WTC11 (cell line): ENCODE measurements around the gene SLC7A4. TPM values are rescaled to one million over a fixed set of nuclear protein-coding genes. Genes with fewer than 3 reads are reported as not detected.

Experiments used
- ATAC-seq: fragments of 200-7000 bp; cut with Tn5 transposase; 2 replicates; pipeline ENCODE4 v1.10.0; 2021; ENCODE audit warnings: mild to moderate bottlenecking, moderate library complexity
- CTCF ChIA-PET: fragments of 300-600 bp; sonication (Branson Sonifier 250); formaldehyde crosslinking; loops from one replicate; lab custom pipeline; 2021; ENCODE audit warnings: antibody characterized with exemption; lab: Charles Lee
- POLR2A ChIA-PET: fragments of 350-600 bp; sonication (Branson Sonifier 250); formaldehyde crosslinking; loops from one replicate; lab custom pipeline; 2021; ENCODE audit warnings: antibody characterized with exemption; lab: Charles Lee
- DNase-seq: peaks from one replicate; pipeline ENCODE4 v3.0.0; 2021; ENCODE audit warnings: low spot score
- H3K27ac Mint-ChIP-seq: 2 replicates; pipeline ENCODE4 v1.8.0; 2021; ENCODE audit warnings: mixed read lengths
- H3K27me3 Mint-ChIP-seq: 2 replicates; pipeline ENCODE4 v1.8.0; 2021; ENCODE audit warnings: low read depth, mild to moderate bottlenecking, moderate library complexity, mixed read lengths
- H3K36me3 Mint-ChIP-seq: 2 replicates; pipeline ENCODE4 v1.8.0; 2021; ENCODE audit warnings: mixed read lengths
- H3K4me1 Mint-ChIP-seq: 2 replicates; pipeline ENCODE4 v1.8.0; 2022; ENCODE audit warnings: mixed read lengths
- H3K4me3 Mint-ChIP-seq: 2 replicates; pipeline ENCODE4 v1.8.0; 2021; ENCODE audit warnings: mild to moderate bottlenecking, moderate library complexity, mixed read lengths
- H3K9me3 Mint-ChIP-seq: 2 replicates; pipeline ENCODE4 v1.8.0; 2021; ENCODE audit warnings: mixed read lengths
- AFF4 ChIP-seq: sonication (generic); formaldehyde crosslinking; IDR thresholded peaks from 2 replicates; pipeline ENCODE4 v1.8.1; 2023; ENCODE audit warnings: mild to moderate bottlenecking, missing genetic modification reagents, borderline replicate concordance
- ATF1 ChIP-seq: sonication (generic); formaldehyde crosslinking; IDR thresholded peaks from 2 replicates; pipeline ENCODE4 v1.8.1; 2023; ENCODE audit warnings: mild to moderate bottlenecking, moderate library complexity, missing genetic modification reagents
- E2F5 ChIP-seq: sonication (generic); formaldehyde crosslinking; IDR thresholded peaks from 2 replicates; pipeline ENCODE4 v1.8.1; 2022; ENCODE audit warnings: mild to moderate bottlenecking, moderate library complexity, missing genetic modification reagents
- ERG ChIP-seq: fragments of 250-450 bp; sonication (Bioruptor Pico); IDR thresholded peaks from 2 replicates; pipeline ENCODE4 v1.8.0; 2021; ENCODE audit warnings: mild to moderate bottlenecking
- FOXP1 ChIP-seq: sonication (generic); formaldehyde crosslinking; IDR thresholded peaks from 2 replicates; pipeline ENCODE4 v1.8.0; 2022; ENCODE audit warnings: missing genetic modification reagents, mild to moderate bottlenecking, moderate library complexity, borderline replicate concordance
- HMGXB4 ChIP-seq: sonication (generic); formaldehyde crosslinking; IDR thresholded peaks from 2 replicates; pipeline ENCODE4 v1.8.1; 2023; ENCODE audit warnings: mild to moderate bottlenecking, moderate library complexity, missing genetic modification reagents
- IRF1 ChIP-seq: sonication (generic); formaldehyde crosslinking; IDR thresholded peaks from 2 replicates; pipeline ENCODE4 v1.8.0; 2023; ENCODE audit warnings: missing genetic modification reagents
- MAX ChIP-seq: sonication (generic); formaldehyde crosslinking; IDR thresholded peaks from 2 replicates; pipeline ENCODE4 v1.8.0; 2022; ENCODE audit warnings: mild to moderate bottlenecking, missing genetic modification reagents
- NFATC4 ChIP-seq: fragments of 250-450 bp; sonication (Bioruptor Pico); IDR thresholded peaks from 2 replicates; pipeline ENCODE4 v1.9.0; 2021; ENCODE audit warnings: mild to moderate bottlenecking
- NFYB ChIP-seq: sonication (generic); formaldehyde crosslinking; conservative IDR thresholded peaks from 2 replicates; pipeline ENCODE4 v1.8.0; 2022; ENCODE audit warnings: low read depth, missing genetic modification reagents
- OVOL2 ChIP-seq: fragments of 250-450 bp; sonication (Bioruptor Pico); IDR thresholded peaks from 2 replicates; pipeline ENCODE4 v1.9.0; 2021; ENCODE audit warnings: mild to moderate bottlenecking, borderline replicate concordance
- PRDM15 ChIP-seq: sonication (generic); formaldehyde crosslinking; IDR thresholded peaks from 2 replicates; pipeline ENCODE4 v1.8.0; 2022; ENCODE audit warnings: missing genetic modification reagents
- SMAD4 ChIP-seq: sonication (generic); formaldehyde crosslinking; IDR thresholded peaks from 2 replicates; pipeline ENCODE4 v1.8.0; 2022; ENCODE audit warnings: mild to moderate bottlenecking, missing genetic modification reagents
- ZNF138 ChIP-seq: sonication (generic); formaldehyde crosslinking; conservative IDR thresholded peaks from 2 replicates; pipeline ENCODE4 v1.8.1; 2022; ENCODE audit warnings: mild to moderate bottlenecking, moderate library complexity, missing genetic modification reagents
- ZNF232 ChIP-seq: sonication (generic); formaldehyde crosslinking; IDR thresholded peaks from 2 replicates; pipeline ENCODE4 v1.8.0; 2022; ENCODE audit warnings: mild to moderate bottlenecking, missing genetic modification reagents
- total RNA-seq: library from RNA; stranded (reverse); gene quantifications from 3 replicates; pipeline ENCODE4 v1.2.3, GENCODE V29; 2021

The SLC7A4 gene
- total RNA-seq, 1 experiment from 2014 or later = 0.37 TPM

- POLR2A ChIA-PET = no interaction called here
- H3K4me1 Mint-ChIP-seq = peaks cover 11% of the 10 kb centered on the region
- CTCF ChIA-PET = interaction anchor here (1.3 to 1.4 kb wide), 2 partner anchors 23 to 59 kb away, joined by 3 to 7 read pairs; no protein-coding TSS in a partner anchor
- H3K4me3 Mint-ChIP-seq = no peak overlapping the region
- no peak overlapping the region for H3K27ac Mint-ChIP-seq
- H3K36me3 Mint-ChIP-seq = no peaks in the 10 kb centered on the region
- no peaks in the 10 kb centered on the region for H3K9me3 Mint-ChIP-seq
- DNase-seq (no peak), ATAC-seq (no peak)
- TF ChIP-seq ATF1 (no peak), ZNF232 (CRISPR knock-in tag) (no peak), NFYB (no peak), AFF4 (CRISPR knock-in tag) (no peak)
- H3K27me3 Mint-ChIP-seq = peaks cover 23% of the 10 kb centered on the region
Measured at GRCh38 chr22:21043860-21044535, 11.6 kb upstream of the SLC7A4 start.

GRCh38 chr22:21042978-21043859 lies 10.9 kb upstream of the SLC7A4 start:
- Mint-ChIP-seq H3K4me3 (no peak overlapping the region), H3K27me3 (peaks cover 23% of the 10 kb centered on the region), H3K36me3 (no peaks in the 10 kb centered on the region), H3K4me1 (peaks cover 11% of the 10 kb centered on the region), H3K27ac (no peak overlapping the region), H3K9me3 (no peaks in the 10 kb centered on the region)
- DNase-seq (no peak), ATAC-seq (no peak)
- CTCF ChIA-PET = interaction anchor here (1.0 to 1.4 kb wide), 3 partner anchors 21 to 60 kb away, joined by 3 to 7 read pairs (median 3); no protein-coding TSS in a partner anchor
- POLR2A ChIA-PET = no interaction called here
- TF ChIP-seq IRF1 (CRISPR knock-in tag) (no peak), OVOL2 (CRISPR knock-in tag) (no peak), PRDM15 (no peak), HMGXB4 (CRISPR knock-in tag) (no peak), MAX (CRISPR knock-in tag) (no peak), NFATC4 (CRISPR knock-in tag) (no peak), FOXP1 (no peak), AFF4 (CRISPR knock-in tag) (no peak), ZNF138 (CRISPR knock-in tag) (no peak), E2F5 (CRISPR knock-in tag) (no peak), ERG (no peak), SMAD4 (CRISPR knock-in tag) (no peak)
